Measurements from ENCODE around the gene MRPL1. TPM values are rescaled to one million over a fixed set of nuclear protein-coding genes. Genes with fewer than 3 reads are reported as not detected.
A peak's percentile ranks its signal among the peaks of the same experiment; 100 is the strongest.

Gene MRPL1
- total and polyA plus RNA-seq, 9 of the 15 experiments (the other 6 are each of a cell fraction or from before 2014, with no cell fraction given), result 38.4 to 75.7 (median 63.7) TPM

- TF ChIP-seq SLC30A9 (CRISPR knock-in tag; IDR thresholded peaks at IDR 0.05) (no peak), ELF1 (tag; IDR thresholded peaks at IDR 0.05) (no peak; the same call in none of the 2 replicates), PATZ1 (CRISPR knock-in tag; IDR thresholded peaks at IDR 0.05; ENCODE audit: borderline replicate concordance) (no peak), SRSF3 (IDR thresholded peaks at IDR 0.05; ENCODE audit: insufficient read depth, low read length) (no peak), ZNF707 (CRISPR knock-in tag; conservative IDR thresholded peaks at IDR 0.05) (no peak), ATF7 (IDR thresholded peaks at IDR 0.05) (peak; percentile 43), RCOR1 (IDR thresholded peaks at IDR 0.05; ENCODE audit: borderline replicate concordance in 1 of 2, low read depth in 2 of 2, low read length in 2 of 2) (peak in 1 of 2 experiments; percentile 77; a peak in 1 of 4 replicates), ESRRB (CRISPR knock-in tag; IDR thresholded peaks at IDR 0.05; ENCODE audit: borderline replicate concordance) (no peak), TOE1 (IDR thresholded peaks at IDR 0.05; ENCODE audit: borderline replicate concordance) (peak; percentile 76), TOE1 (CRISPR knock-in tag; IDR thresholded peaks at IDR 0.05; ENCODE audit: borderline replicate concordance, low read depth) (no peak), SMAD1 (IDR thresholded peaks at IDR 0.05; ENCODE audit: low read depth, low read length, partially characterized antibody) (peak; percentile 71), SREBF2 (CRISPR knock-in tag; IDR thresholded peaks at IDR 0.05) (no peak), ZNF592 (IDR thresholded peaks at IDR 0.05) (0 out of 2 replicates have a peak, but pooled peaks have one; percentile 46), CEBPG (CRISPR knock-in tag; IDR thresholded peaks at IDR 0.05) (no peak), CEBPG (tag; conservative IDR thresholded peaks at IDR 0.05 in 1 of 2, IDR thresholded peaks at IDR 0.05 in 1 of 2) (no peak), ARNT (IDR thresholded peaks at IDR 0.05) (peak; percentile 65 to 91), IRF2 (CRISPR knock-in tag; IDR thresholded peaks at IDR 0.05) (no peak), ZNF584 (CRISPR knock-in tag; IDR thresholded peaks at IDR 0.05; ENCODE audit: low read depth) (peak; percentile 93), HLTF (IDR thresholded peaks at IDR 0.05) (0 out of 2 replicates have a peak, but pooled peaks have one; percentile 30), XRCC5 (IDR thresholded peaks at IDR 0.05; ENCODE audit: low read depth, low read length) (peak; percentile 95)
Observed at GRCh38 chr4:77862478-77863216, at the start of gene MRPL1 (continued).

Data from K562 (cell line).